Activated gamma-delta T cell treated with anti-CD3 and anti-CD28 coated beads, Interleukin-2, amount 50 U/mL, for 16 hours (primary cell): ENCODE measurements around the gene ZNF281.
"Not testable (repeated sequence)": the region's sequence is repeated elsewhere in the genome, so short reads cannot be mapped to it uniquely, and the experiment has no call there.

Experiments
- DNase-seq: peaks from one replicate; pipeline ENCODE4 v3.0.0-alpha.2; 2020; ENCODE audit warnings: low read depth

ZNF281 gene

GRCh38 chr1:200428482-200429205 lies 18.8 kb upstream of the ZNF281 start:
- no peak for DNase-seq

DNA sequence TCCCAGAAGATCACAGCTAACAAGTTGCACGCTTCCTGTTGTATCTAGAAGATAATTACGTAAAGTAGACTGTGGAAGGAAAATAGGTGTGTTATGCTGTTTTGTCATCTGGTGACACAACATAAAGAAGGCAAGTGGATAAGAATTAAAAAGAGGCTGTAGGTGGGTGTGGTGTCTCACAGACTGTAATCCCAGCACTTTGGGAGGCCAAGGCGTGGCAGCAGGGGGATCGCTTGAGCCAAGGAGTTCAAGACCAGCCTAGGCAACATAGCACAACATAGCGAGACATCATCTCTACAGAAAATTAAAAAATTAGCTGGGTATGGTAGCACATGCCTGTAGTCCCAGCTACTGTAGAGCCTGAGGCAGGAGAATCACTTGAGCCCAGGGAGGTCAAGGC lies 17.9 kb upstream of the ZNF281 start:
- no peak for DNase-seq

GRCh38 chr1:200426196-200426595 lies 16.4 kb upstream of the ZNF281 start:
- DNase-seq = no peak

DNA sequence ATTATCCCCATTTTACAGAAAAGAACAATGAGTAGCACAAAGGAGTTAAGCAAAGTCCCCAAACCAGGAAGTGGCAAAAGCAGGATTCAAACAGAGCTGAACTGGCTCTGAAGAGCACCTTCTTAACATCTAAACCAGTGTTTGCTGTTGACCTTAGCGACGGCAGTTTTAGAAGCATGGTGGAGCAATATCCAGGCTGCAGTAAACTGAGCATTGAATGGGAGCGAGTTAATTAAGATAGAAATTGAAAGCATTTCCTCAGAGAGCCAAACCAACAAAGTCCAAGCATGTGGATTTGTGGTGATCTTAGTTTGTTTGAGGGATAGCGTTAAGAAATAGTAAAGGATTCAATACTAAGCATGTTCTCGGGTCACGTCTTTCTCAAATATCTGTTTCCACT lies 13.4 kb upstream of the ZNF281 start:
- no peak for DNase-seq

- no peak for DNase-seq
These were observed 12.4 kb upstream of the ZNF281 start for GRCh38 chr1:200422211-200422610.

DNA sequence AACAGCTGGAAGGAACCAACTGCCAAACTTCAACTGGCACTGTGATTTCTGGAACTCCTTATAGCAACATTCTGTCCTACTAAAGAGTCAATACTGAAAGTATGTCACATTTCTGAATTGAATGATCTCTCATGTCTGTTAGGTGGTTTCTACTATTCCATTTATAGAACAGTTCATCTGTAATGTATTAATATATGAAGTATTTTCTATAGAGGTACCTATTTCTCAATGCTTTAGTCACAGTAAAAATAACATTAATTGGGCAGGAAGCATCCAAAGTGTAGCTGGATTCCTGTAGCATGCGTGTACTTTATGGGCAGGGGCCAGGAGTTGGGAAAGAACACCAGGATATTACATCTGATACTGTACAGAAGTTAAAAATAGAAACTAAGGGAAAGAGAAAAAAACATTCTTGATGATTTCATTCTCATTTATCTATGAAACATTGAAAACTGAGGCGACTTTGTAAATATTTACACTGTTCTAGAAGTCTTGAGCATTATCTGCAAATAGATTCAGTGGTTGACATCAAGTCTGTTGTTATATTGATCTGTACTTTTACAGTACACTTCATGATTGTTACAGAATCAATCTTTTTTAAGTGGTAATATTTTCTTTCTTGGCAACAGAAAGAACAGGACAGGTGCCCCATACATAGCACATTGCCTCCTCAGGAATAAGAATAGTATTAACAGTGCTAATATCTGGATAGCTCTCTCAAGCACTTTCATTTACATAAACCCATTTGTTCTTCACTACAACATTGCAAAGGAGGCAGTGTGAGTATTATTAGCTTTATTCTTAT lies 6.2 kb upstream of the ZNF281 start:
- DNase-seq = no peak

- no peak for DNase-seq
These were observed 5.4 kb upstream of the ZNF281 start for GRCh38 chr1:200415227-200415626.

- no peak for DNase-seq
These were observed 4.8 kb upstream of the ZNF281 start for GRCh38 chr1:200414657-200415056.

DNA sequence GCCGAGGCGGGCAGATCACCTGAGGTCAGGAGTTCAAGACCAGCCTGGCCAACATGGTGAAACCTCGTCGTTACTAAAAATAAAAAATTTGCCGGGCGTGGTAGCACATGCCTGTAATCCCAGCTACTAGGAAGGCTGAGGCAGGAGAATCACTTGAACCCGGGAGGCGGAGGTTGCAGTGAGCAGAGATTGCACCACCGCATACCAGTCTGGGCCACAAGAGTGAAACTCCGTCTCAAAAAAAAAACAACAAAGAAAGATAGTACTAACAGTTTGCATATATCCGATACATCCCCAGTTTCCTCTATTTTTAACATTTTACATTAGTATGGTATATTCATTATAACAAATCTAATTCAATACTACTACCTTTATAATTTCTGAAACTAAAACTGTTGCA lies 3.9 kb upstream of the ZNF281 start:
- DNase-seq = not testable (repeated sequence)

- no peak for DNase-seq
These were observed 1.8 kb upstream of the ZNF281 start for GRCh38 chr1:200411406-200412257.

- DNase-seq = no peak
These were observed 686 bp upstream of the ZNF281 start for GRCh38 chr1:200410566-200410878.

DNA sequence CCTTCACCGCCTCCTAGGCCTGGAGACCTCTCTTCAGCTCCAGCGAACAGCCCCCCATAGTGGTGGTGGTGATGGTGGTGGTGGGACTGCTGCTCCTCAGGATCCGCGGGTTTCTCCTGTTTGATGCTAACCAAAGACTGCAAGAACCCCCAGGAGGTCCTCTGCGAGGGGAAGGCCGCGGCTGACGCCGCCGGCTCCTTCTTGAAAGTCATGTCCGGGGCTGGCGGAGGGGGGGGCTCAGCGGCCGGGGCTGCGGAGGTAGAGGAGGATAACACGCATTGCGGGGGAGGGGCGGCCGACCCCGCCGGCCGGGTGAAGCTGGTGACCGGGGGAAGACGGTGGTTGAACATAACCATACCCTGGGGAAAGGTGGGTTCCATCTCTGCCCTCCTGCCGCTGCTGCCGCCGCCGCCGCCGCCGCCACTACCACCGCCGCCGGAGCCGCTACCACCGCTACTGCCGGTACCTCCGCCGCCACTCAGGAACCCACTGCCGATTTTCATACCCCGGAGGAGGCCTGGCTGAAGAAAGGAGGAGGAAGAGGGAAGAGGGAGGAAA lies 554 bp downstream of the ZNF281 start:
- peak; percentile 14 for DNase-seq

- no peak for DNase-seq
These were observed 3.6 kb downstream of the ZNF281 start for GRCh38 chr1:200406161-200406797.

DNA sequence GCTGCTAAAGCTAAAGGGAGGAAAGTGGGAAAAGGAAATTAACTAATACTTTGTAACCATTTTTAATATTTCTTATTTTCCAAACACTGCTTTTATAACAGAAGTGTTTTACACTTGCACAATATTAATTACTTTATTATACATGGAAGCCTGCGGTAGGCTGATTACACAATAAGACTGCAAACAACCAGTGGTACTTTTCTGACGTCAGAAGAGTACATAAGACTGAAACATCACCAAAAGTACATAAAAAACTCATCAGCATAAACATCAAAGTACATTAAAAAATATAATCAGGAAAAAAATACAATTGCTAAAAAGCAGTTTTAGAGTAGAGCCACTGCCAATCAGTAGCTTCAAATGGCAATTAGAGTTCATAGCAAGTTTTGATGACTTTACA lies 4.6 kb downstream of the ZNF281 start:
- no peak for DNase-seq

- no peak for DNase-seq
These were observed 8.1 kb downstream of the ZNF281 start for GRCh38 chr1:200401708-200402107.

DNA sequence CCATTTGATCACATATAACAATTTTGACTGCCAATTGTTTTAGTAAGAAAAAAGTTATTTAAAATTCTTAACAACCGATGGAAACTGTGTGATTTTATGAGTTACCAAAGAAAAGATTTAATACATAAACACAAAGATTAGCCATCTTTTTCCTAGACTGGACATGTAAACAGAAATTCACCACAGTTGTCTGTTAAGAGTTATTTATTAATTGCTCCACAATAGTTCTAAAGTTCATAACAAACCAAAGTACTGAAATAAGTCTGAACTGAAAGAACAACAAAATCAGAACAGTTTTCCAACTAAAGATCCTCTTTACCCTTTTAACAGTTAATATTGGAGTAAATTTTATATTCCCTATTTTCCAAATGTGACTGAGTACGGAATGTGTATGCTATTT lies 8.6 kb downstream of the ZNF281 start:
- DNase-seq = no peak

DNA sequence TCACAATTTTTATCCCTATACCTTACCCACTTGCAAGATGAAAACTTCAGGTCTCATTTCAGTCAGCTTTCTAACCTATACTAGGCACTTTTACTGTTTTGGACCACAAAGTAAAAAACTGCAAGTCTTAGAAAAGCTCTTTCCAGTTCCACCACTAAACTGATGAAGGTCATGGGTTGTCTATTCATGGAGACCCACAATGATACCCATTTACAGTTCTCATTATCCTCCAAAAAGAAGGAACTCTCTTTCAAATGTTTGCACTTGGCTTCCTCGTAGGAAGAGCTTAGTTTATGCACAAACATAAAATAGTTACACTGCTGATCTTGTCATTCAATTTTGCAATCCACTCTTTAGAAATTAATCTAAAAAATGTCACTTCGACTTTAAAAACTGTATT lies 9.3 kb downstream of the ZNF281 start:
- DNase-seq = no peak

- DNase-seq = no peak
These were observed 10.0 kb downstream of the ZNF281 start for GRCh38 chr1:200399860-200400259.

DNA sequence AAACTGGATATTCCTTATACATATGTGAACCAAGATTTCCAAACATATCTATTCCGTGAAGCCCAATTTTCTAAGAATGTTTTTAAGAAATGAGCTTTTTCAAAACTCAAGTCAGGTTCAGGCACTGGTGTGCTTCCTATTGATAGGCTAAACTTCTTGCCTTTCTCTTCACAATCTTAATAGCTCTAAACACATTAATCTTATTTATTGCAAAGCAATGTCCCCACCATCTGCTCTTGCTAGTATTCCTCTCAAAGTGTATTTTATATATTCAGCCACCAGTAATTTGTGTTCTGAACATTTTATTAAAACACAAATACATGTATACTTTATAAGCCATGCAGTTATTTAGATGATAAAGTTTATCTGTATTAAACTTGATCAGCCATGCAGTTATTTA lies 11.5 kb downstream of the ZNF281 start:
- no peak for DNase-seq

DNA sequence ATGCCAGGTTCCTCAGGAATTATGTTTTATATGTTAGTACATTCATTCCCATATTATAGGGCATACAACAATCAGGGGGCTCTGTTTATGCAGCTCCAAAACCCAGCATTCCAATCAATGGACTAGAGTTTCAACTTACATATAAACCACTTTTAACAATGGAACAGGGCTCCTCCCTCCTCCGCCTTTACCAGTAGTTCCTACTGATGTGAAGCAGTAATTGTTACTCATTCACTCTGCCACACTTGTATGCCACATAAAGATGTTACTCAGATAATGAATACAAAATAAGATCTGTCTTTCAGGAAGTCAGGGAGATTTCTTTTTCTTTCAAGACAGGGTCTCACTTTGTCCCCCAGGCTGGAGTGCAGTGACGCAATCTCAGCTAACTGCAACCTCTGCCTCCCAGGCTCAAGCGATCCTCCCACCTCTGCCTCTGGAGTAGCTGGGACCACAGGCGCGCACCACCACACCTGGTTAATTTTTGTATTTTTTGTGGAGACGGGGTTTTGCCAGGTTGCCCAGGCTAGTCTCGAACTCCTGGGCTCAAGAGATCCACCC lies 17.1 kb downstream of the ZNF281 start:
- DNase-seq = no peak

GRCh38 chr1:200391747-200392146 lies 18.1 kb downstream of the ZNF281 start:
- DNase-seq = no peak

- no peak for DNase-seq
These were observed 21.0 kb downstream of the ZNF281 start for GRCh38 chr1:200388791-200389190.
